ENCODE measurements around the gene DPM2.

Gene DPM2

DNA sequence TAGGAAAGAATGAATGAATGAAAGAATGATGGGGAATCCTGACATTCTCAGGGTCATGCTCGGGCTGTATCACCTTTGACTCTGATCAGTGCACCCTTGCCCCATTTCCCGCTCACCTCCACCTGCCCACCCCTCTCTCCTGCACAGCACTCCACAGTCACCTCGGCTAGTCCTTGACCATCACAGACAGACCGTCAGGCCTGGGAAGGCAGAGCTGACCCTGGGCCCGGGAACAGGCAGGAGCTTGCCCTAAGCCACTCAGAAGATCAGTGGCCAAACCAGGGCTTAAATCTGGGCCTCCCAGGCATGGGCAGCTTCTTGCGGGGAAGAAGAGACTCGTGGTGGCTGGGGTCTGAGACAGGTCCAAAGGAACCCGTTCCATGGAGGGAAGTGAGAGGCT is 41.8 kb downstream of the DPM2 start:
- DNase-seq, result no peak

DNA sequence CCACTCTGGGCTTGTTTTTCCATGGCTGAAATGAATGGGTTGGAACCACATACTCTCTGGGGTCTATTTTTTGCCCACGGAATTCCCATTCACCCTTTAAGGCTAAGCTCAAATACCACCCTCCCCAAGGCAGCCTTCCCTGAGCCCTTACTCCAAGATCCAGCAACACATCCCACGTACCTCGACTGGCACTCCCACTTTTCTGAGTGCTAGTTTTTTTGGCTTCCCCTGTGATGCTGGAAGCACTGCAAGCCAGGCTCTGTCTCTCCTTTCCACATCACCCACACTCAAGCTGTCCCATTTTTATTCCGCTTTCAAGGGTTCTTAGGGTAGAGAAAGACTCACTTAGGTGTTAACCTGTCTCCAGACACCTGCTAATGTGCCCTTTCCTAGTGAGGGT is 44.3 kb downstream of the DPM2 start:
- DNase-seq, result no peak

DNA sequence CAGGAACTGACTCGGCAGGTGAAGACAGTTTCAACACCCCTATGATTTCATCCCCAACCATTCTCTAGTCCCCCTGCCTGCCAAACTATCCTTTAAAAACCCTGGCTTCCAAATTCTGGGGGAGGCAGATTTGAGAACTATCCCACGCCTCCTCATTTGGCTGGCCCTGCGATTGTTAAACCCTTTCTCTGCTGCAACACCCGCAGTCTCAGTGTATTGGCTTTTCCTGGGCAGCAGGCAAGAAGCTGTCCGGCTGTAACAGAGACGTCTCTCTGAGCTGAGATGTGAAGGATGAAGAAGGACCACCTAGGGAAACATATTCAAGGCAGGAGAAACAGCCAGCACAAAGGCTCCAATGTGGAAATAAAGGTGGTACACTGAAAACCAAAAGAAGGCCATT is 44.8 kb downstream of the DPM2 start:
- DNase-seq, result no peak

DNA sequence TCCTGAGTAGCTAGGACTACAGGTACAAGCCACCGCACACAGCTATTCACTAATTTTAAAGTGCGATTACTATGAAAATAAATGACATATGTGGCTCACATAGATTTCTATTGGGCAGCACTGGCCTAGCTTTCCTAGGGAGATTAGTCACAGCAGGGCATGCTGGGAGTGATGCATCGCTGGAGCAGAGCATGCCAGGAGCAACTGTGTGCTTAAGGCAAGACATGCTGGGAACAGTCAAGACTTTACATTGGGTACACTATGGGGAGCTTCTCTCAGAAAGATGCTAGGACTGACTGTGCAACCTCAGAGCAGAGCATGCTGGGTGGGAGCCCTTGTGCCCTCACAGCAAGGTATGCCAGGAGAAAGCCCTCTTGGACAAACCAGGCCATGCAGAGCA is 47.6 kb downstream of the DPM2 start:
- no peak for DNase-seq

DNA sequence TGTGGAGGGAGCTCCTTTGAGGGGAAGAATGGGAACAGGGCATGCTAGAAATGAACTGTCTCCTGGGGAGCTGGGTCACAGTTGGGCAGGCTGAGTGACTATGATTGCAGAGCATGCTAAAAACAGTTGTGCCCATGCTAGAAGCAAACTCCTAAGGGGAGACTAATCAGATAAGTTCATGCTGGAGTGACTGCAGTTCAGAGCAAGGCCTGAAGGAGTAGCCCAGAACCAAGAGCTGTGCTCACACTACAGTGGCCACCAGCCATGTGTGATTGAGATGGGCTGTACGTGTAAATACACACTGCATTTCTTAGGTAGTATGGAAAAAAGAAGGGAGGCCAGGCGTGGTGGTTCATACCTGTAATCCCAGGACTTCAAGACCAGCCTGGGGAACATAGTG is 49.9 kb downstream of the DPM2 start:
- DNase-seq, result no peak

DNA sequence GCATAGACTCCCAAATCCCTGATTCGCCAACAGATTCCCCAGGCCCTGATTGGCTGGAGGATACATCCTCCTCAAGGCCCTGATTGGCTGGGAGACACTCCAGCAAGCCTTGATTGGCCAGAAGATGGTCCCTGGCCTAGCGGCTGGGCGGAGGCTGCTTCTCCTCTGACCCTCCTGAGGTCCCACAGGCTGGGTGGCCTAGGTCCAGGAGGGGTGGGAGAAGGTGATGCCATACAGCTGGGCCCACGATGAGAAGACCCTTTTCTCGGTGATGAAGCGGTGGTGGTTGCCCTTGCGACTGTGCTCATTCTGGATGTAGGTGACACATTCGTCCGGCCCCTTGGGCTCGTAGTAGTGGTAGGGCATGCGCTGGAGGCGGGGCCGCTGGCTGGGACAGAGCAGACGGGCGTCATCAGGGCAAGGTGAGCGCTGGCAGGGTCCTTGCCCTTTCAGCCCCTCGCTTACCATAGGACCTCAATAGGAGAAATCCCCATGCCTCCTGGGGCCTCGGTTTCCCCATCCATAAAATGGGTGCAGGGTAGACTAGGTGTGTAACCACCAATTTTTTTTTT is 51.2 kb downstream of the DPM2 start:
- DNase-seq, result no peak

DNA sequence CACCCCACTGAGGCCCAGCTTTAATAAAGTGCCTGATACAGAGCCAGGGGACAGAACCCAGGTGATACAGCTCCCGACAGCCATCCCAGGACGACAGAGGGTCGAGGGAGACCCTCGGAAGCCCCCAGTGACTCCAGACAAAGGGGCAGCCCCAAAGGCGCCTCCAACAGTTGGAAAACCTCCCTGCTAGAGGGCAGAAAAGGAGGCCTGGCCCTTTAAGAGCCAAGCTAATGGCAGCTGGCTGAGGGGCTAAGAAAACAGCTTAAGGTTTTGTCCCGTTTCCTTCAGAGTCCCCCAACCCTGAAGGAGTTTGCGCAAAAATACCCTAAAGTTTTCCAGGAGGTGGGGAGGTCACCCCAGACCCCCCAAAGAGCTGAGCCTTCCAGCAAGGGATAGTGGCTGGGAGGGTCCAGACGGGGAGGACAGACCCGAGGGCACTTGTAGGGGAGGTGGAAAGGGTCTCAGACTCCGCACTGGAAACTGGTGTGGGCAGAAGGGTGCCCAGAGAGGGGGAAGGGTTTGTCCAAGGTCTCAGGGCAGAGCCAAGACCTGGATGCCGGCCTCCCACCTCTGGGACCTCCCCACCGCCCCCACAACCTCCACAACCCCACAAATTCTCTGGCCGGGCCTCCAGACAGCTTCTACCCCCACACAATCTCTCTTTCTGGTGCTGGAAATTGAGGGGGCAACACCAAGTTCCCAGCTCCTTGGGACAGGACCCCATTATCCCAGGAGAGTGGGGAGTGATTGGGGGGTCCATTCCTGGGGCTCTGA is 52.0 kb downstream of the DPM2 start:
- no peak for DNase-seq
